Right ventricle myocardium superior (tissue), 1 donor: ENCODE measurements around the gene CCIN. TPM values are rescaled to one million over a fixed set of nuclear protein-coding genes. Genes with fewer than 3 reads are reported as not detected.
"Not testable (repeated sequence)": the region's sequence is repeated elsewhere in the genome, so short reads cannot be mapped to it uniquely, and the experiment has no call there.

Experiments used
- ATAC-seq: fragments of 200-7000 bp; cut with Tn5 transposase; one replicate; pipeline ENCODE4 v1.9.1; 2020; ENCODE audit warnings: mild to moderate bottlenecking; ENCODE audit not compliant: poor library complexity
- DNase-seq: peaks from one replicate; pipeline ENCODE4 v3.0.0-alpha.2; 2020
- intact Hi-C: fragments of 100-400 bp; cut with DNase I; formaldehyde crosslinking; loops from one replicate; pipeline ENCODE4 v1.11.2; 2022
- long read RNA-seq: library from polyadenylated mRNA; unstranded; transcript quantifications from one replicate; pipeline ENCODE4 v2.0.0, GENCODE V29; 2021
- total RNA-seq: library from RNA; stranded (reverse); fragmentation: NEBNext Ultra II Directional; extraction: Animal tissue kit (Norgen Biotek cat#: 25700); gene quantifications from one replicate; pipeline ENCODE4 v1.2.1, GENCODE V29; 2021
- donor health status: DM: no; HTN: yes; CAD: no; lungs with severe emphysema.

CCIN gene
- total RNA-seq = not detected
- long read RNA-seq = 0 reads

DNA sequence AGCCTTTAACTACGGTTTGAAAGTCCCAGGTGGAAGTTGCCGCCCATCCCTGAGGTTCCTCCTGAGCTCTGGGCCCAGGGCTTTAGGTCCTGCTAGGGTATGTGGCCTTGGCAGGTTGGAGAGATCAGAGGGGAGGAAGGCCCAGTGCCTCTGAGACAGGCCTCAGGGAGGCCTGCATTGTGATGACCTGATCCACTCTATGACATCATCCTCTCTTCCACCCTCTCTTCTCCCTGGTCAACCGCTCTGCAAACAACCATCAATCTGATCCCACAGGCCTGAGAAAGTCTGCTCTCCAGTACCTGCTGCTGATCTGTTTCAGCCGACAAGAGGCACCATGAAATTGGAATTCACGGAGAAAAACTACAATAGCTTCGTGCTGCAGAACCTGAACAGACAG lies at the start of gene CCIN:
Gene CCIN, plus strand, starts transcription at position 223 of the 400 bp plus-strand sequence. Its CDS starts 115 bp downstream, at position 338.
- DNase-seq (no peak), ATAC-seq (no peak)
- intact Hi-C loops = no loop called here

GRCh38 chr9:36119476-36119875 lies 49.7 kb upstream of the CCIN start:
- intact Hi-C loops = no loop called here

DNA sequence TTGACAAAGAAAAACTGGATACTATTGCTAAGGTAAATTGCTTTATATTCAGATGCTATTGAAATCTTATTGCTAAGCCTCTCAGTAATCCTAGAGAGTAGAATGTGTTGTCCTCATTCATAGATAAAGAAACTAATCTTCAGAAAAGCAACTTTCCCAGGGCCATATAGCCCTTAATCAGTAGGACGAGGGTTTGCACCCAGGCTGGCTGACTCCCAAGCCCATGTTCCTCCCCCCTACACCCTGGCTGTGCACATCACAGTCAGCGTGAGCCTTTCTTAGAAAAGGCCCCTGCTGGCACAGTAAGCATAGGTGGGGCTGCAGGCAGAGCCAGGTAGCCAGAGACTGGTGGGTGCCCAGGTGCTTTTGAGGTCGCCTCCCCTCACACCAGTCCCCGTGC lies 48.5 kb upstream of the CCIN start:
- DNase-seq (no peak), ATAC-seq (no peak)
- intact Hi-C loops = no loop called here

More at GRCh38 chr9:36119476-36119875, 49.7 kb upstream of the CCIN start:
- ATAC-seq (no peak), DNase-seq (no peak)

GRCh38 chr9:36121971-36122370 lies 47.2 kb upstream of the CCIN start:
- intact Hi-C loops = no loop called here
- ATAC-seq (no peak), DNase-seq (no peak)

DNA sequence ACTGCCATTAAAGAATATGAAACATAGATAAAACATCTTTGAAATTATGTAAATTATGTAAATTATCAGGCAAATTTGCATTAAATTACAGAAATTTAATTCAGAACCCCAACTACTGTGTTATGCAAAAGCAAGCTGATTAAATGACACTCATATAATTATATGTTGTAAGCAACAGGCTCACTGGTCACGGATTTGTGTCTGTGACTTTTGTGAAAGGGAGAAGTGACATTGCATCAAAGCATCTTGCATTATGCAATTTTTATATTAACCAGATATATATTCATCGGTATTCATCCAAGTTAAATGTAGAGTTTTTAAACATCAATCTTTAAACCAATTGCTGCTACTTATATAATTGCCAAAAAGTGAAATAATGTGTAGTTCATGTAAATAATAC lies 45.7 kb upstream of the CCIN start:
- ATAC-seq (no peak), DNase-seq (no peak)
- intact Hi-C loops = no loop called here

- intact Hi-C loops = no loop called here
- DNase-seq (no peak), ATAC-seq (no peak)
Measured at GRCh38 chr9:36125062-36125855, 43.9 kb upstream of the CCIN start.

DNA sequence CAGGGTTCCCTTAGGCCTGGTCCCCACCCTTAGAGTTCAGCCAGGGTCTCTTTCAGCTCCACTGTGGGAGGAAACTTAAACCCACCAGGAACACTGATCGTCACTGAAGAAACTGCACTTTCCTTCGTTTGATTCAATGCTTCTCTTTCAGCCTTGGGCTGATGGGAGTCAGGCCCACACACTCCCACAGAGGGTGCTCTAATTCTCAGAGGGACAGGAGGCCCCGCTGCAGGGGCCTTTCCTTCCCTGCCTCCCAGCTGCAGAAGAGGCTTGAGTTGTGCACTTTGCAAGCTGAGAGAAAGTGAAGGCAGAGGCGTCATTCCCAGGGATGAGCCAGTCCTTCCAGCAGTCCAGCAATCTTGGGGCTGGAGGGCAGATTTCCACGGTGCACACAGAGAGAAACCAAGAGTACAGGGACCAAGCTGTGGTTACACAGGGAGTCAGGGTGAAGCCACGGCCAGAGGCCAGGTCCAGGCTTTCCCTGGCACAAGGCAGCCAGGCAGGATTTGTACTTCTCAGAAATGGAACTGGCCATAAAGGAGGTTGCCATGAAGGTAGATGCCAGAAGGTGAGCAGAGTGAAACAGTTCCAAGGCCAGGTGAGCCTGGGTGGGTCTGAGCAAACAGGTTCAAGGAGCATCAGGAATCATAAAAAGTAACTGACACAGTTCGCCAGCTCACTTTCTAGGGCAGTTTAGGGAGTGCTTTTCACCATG lies 43.0 kb upstream of the CCIN start:
- ATAC-seq (no peak), DNase-seq (no peak)
- intact Hi-C loops = no loop called here

DNA sequence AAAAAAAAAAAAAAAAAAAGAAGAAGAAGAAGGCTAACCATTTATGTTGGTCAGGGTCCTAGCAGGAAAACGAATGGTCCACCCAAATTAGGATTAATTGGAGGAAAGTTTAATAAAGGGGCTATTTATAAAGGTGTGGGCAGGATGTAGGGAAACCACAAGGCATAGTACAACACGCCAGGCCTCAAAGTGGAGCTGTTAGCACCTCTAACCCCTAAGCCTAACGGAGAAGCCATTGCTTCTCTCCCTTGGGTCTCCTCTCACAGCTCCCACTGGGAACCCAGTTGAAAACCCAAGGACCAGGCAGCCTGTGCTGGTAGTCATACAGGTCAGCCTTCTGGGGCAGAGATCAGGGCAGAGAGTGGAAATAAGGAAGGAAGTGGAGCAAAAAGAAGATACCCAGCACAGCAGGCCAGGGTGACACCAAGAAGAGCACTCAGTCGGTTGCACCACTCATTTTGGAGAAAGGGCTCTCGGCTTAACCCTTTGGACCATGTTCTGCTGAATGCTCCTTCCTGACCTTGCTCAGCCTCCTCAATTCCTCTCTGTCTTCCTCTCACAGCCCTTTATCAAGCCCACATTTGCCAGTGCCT lies 41.4 kb upstream of the CCIN start:
- intact Hi-C loops = no loop called here
- DNase-seq = no peak

GRCh38 chr9:36128349-36128748 lies 40.8 kb upstream of the CCIN start:
- DNase-seq (no peak), ATAC-seq (no peak)
- intact Hi-C loops = no loop called here

More for the DNA sequence above, 41.4 kb upstream of the CCIN start:
- ATAC-seq = peak; percentile 39

- DNase-seq (no peak), ATAC-seq (no peak)
- intact Hi-C loops = no loop called here
Measured at GRCh38 chr9:36129139-36129538, 40.0 kb upstream of the CCIN start.

DNA sequence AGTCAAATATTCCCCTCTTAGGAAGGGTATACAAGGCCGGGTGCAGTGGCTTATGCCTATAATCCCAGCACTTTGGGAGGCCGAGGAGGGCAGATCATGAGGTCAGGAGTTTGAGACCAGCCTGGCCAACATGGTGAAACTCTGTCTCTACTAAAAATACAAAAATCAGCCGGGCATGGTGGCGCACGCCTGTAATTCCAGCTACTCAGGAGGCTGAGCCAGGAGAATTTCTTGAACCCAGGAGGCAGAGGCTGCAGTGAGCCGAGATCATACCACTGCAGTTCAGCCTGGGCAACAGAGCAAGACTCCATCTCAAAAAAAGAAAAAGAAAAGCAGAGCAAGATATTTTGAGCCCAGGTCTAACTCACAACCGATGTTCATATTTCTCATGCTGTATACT lies 37.5 kb upstream of the CCIN start:
- intact Hi-C loops, DNase-seq, ATAC-seq: not testable (repeated sequence)

DNA sequence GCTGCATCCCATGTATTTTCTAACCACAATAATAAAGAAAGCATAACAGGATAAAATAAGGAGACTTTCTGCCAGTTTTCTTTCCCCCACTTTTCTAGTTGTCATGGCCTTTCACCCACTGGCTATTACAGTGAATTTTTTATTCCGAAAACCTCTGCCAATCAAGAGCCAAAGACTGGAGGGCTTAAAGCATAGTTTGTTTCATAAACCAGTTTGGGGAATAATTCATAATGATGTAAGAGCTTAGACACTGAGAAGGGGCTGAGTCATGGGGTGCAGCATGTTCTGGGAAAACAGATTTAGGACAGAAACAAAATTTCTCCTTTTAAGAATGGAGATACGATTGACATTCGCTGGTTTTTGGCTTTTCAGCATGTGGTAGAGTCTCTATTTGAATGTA lies 37.1 kb upstream of the CCIN start:
- DNase-seq (no peak), ATAC-seq (no peak)
- intact Hi-C loops = no loop called here

DNA sequence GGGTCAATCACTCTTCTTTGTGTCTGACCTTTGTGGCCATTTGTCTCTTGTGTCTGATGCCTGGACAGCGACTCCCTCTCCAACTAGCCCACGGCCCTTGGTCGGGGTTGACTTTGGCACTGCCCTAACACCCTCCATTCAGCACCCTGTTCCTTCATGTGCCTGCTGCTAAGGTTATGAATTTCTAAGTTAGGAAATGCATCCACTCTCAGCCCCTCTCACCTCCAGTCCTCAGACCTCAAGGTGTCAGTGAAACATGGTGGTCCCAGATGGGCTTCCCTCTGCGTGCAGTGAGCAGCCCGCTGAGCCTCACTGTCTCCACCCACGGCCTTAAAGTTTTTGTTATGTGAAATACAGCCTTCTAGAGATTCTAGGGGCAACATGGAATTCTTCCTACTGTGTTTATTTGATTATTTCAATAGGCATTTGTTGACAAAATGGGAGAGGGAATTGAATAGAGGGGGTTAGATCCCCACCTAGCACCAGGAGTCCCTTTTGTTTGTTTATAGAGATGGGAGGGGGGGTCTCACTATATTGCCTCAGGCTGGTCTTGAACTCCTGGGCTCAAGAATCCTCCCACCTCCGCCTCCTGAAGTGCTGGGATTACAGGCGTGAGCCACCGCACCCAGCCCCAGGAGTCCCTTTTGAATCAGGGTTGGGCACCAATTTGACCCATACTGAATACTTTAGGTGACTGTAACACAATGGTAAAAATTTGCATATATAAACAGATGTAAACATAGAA lies 34.3 kb upstream of the CCIN start:
- no peak for DNase-seq
- intact Hi-C loops = no loop called here
- ATAC-seq = no peak

DNA sequence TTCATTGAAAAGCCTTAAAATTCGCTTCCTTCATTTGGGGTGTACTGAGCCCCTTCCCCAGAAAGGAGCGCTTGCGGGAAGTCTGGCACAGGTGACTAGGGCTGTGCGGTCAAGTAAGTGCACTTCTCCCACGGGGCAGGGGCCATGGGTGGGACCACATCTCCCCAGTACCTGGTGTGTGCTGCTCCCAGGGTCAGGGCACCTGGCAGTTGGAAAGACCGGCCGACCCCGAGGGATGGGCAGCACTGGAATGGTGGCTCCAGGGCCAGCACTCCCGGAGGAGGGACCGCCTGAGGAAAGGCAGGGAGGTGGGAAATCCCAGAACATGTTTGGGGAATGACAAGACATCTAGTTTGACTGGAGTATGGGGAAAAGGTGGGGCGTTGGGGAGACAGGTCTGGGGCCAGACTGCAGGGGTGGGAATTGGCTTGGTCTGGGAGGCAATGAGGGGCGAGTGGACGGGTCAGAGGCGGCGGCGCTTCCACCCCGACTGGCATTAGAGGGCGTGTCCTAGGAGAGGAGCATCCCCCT lies 33.4 kb upstream of the CCIN start:
- ATAC-seq = no peak
- intact Hi-C loops = no loop called here
- DNase-seq = peak; percentile 65

- ATAC-seq (peak; percentile 97), DNase-seq (peak; percentile 90)
- intact Hi-C loops = no loop called here
Measured at GRCh38 chr9:36136272-36136893, 32.8 kb upstream of the CCIN start, which contains the start of gene GLIPR2. GLIPR2 (plus strand) TSS chr9:36136733; CDS start chr9:36136779, 46 bp downstream.

DNA sequence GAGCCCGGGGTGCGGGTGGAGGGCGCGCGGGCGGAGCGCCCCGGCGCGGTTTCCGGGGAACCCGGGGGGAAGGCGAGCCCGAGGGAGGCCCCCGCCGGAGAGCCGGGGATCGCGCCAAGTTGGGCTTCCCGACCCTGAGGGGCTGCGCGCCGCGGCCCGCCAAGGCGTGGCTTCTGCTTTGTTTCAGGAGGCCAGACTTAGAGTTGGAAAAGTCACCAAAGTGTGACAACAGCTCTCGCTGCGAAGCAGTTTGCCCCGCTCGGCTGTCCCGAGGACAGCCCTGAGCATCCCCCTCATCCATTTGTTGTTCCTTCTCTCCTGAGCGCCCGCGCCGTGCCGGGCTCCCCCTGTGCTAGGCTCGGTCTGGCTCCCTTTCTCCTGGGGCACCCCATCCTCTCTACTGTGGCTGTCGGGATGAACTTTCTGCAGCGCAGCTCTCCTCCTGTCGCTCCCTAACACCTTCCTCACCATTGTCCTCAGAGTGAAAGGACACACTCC lies 32.2 kb upstream of the CCIN start:
- intact Hi-C loops = no loop called here
- no peak for DNase-seq
- ATAC-seq = peak; percentile 34

DNA sequence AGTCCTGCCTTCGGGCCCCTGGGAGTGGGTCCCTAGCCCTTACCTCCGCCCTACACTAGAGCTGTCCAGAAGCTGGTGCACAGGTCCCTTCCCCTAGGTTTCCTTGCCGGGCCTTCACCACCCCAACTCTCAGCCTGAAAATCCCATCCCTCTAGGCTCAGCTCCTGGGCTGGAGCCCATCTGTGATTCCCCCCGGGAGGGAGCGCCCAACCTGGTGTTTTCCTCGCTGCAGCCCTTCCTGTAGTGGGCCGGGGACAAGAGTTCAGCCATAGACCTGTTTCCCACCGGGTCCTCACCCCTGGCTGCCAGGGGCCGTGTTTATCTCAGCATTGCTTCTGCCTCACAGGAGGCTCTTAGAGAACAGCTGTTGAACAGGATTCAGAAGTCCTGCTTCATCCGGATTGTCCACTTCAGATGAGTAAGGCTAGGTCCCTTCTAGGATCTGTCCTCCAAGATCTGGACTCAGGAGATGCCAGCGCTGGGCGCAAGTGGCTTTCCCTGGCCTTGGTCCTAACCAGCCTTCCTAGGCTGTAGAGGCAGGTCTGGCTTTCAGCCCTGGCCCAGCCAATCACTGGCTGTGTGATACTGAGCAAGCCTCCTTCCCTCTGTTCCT lies 31.7 kb upstream of the CCIN start:
- ATAC-seq (no peak), DNase-seq (no peak)
- intact Hi-C loops = no loop called here

GRCh38 chr9:36138496-36138895 lies 30.7 kb upstream of the CCIN start:
- intact Hi-C loops = no loop called here
- DNase-seq (no peak), ATAC-seq (no peak)
